Stimulated activated CD8-positive, alpha-beta memory T cell treated with anti-CD3 and anti-CD28 coated beads, Interleukin-4, amount 100 ng/mL, for 4 hours (primary cell): ENCODE results near the gene ELMOD3.
A peak's percentile ranks its signal among the peaks of the same experiment; 100 is the strongest.
"Not testable (repeated sequence)": the region's sequence is repeated elsewhere in the genome, so short reads cannot be mapped to it uniquely, and the experiment has no call there.

Experiments used
- DNase-seq, 2 donors: peaks; one replicate each; pipeline ENCODE4 v3.0.0-alpha.2; 2020; ENCODE audit warnings: low read depth in 2 of 2, low spot score in 1 of 2

The ELMOD3 gene

GRCh38 chr2:85354286-85355072 is at the start of gene ELMOD3, which contains the start of gene RETSAT:
Gene ELMOD3, plus strand, starts transcription at chr2:85354769. Its CDS starts 2,430 bp downstream, at chr2:85357199.
Gene RETSAT, minus strand, starts transcription at chr2:85354528. Its CDS starts 21 bp downstream, at chr2:85354507.
- peak; percentile 87 to 92 for DNase-seq

DNA sequence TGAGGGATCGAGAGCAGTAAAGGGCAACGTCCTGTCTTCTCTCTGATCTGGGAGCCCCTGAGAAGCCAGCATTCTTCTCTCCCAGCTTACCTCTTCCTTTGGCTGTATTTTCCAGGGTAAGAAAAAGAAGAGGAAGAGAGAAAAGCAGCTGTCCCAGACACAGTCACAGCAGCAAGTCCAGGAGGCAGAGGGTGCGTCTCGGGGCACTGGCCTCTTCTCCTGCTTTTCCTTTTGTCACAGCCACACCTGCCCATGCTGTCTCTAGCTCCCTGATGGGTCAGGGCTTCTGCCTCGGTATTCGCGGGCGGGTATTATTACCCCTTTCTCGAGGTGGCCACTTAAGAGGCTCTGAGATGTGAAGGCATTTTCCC is 47.1 kb upstream of the ELMOD3 start:
- no peak for DNase-seq

DNA sequence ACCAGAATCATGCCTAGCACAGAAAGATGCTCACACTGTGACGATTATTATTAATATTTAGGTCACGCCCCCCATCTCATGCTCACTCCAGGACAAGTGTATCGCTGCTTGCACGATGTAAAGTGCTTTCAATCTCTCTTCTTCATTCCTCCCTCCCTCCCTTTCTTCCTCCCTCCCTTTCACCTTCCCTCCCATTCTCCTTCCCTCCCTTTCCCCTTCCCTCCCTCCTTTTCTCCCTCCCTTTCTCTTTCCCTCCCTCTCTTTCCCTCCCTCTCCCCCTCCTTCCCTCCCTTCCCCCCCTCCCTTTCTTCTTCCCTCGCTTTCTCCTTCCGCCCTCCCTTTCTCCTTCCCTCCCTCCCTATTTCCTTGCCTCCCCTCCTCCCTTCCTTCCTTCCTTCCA is 46.4 kb upstream of the ELMOD3 start:
- no peak for DNase-seq

- no peak for DNase-seq
Observed at GRCh38 chr2:85308896-85309555, 45.5 kb upstream of the ELMOD3 start.

- DNase-seq = no peak
Observed at GRCh38 chr2:85309699-85310321, 44.8 kb upstream of the ELMOD3 start.

GRCh38 chr2:85310330-85310729 is 44.2 kb upstream of the ELMOD3 start:
- DNase-seq = no peak

- no peak for DNase-seq
Observed at GRCh38 chr2:85312404-85312803, 42.2 kb upstream of the ELMOD3 start.

- DNase-seq = no peak
Observed at GRCh38 chr2:85314884-85315242, 39.7 kb upstream of the ELMOD3 start.

- DNase-seq = not testable (repeated sequence)
Observed at GRCh38 chr2:85315921-85316320, 38.6 kb upstream of the ELMOD3 start.

DNA sequence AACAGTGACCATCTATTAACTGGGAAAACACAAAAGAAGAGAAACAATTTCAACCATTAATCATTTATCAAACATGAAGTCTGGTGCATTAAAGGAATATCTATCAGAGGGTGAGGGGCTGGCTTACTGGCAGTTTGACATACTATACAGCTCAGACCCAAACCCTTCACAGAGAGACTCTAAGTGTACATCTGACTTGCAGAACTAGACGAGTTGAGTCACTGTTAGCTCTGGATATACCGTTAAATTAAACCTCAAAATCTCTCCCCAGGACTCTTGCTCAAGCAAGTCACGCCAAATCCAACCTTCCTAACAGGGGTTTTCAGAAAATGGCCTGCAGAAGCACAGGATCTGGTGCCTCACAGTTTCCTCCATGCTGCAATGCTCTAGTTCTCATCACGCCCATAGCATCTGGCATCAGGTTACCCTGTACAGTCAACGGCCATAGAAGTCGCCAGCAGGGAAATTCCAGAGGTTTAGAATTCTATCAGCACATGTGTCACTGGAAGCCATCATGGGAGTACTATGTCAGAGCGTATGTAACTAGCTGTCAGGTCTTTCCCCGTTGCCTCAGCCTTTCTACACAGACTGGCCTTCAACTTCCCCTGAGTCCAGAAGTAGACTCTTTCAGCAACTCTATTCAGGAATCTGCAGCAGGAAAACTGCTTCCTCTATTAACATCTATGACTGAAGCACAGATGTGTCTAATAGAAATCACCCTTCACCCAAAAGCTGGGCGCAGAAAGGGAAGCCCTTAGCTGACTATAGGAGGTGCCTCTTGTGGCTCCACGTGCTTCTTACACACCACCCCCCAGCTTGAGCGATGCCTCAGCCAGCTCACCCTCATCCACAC is 36.1 kb upstream of the ELMOD3 start:
- DNase-seq = no peak

DNA sequence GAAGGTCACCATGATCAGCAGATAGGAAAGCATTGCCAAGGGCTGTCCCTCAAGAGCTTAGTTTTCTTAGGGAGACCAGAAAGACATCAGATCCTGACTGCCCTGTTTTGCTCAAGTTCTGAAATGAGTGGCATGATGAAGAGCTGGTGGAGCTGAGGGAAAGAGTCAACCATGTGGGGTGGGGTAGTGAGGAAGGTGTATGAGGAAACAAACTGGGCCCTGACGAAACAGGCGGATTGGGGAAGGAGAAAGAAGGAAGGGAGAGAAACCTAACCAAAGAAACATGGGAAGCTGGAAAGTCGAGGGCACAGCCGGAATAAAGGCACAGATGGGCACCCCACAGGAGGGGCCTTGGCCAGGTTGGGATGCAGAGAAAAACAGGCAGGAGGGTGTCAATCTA is 34.8 kb upstream of the ELMOD3 start:
- DNase-seq = no peak

DNA sequence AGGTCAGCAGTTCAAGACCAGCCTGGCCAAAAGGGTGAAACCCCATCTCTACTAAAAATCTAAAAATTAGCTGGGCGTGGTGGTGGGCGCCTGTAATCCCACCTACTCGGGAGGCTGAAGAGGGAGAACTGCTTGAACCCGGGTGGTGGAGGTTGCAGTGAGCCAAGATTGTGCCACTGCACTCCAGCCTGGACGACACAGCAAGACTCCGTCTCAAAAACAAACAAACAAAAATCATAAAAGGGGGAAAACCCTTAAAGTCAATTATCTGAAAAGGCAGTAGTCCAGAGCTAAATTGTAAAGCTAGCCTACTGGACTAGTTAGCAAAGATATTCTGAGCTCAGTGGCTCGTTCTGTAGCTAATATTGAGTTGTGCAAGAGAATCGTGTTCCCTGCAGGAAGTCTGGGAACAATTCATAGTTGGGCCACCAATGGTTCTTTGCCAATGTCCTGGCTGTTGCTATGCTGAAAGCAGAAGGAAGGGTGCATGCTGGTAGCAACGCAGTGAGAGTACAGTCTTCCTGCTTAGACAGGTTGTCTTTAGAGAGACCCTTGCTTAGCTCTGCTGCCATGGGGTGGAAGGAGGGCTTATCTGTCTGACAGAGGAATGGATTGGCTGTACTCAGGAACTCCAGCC is 31.1 kb upstream of the ELMOD3 start:
- DNase-seq = no peak

DNA sequence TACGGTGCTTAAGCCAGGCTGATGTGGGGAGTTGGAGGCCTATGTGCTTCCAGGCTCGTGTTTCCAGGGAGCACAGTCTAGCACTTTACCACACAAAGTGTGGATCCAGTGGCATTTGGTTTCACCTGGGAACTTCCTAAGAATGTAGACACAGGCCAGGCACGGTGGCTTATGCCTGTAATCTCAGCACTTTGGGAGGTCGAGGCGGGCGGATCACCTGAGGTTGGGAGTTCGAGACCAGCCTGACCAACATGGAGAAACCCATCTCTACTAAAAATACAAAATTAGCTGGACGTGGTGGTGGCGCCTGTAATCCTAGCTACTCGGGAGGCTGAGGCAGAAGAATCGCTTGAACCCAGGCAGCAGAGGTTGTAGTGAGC is 30.6 kb upstream of the ELMOD3 start:
- DNase-seq = not testable (repeated sequence)

- no peak for DNase-seq
Observed at GRCh38 chr2:85324639-85325465, 29.7 kb upstream of the ELMOD3 start.

GRCh38 chr2:85325466-85325811 is 29.1 kb upstream of the ELMOD3 start:
- DNase-seq = no peak

DNA sequence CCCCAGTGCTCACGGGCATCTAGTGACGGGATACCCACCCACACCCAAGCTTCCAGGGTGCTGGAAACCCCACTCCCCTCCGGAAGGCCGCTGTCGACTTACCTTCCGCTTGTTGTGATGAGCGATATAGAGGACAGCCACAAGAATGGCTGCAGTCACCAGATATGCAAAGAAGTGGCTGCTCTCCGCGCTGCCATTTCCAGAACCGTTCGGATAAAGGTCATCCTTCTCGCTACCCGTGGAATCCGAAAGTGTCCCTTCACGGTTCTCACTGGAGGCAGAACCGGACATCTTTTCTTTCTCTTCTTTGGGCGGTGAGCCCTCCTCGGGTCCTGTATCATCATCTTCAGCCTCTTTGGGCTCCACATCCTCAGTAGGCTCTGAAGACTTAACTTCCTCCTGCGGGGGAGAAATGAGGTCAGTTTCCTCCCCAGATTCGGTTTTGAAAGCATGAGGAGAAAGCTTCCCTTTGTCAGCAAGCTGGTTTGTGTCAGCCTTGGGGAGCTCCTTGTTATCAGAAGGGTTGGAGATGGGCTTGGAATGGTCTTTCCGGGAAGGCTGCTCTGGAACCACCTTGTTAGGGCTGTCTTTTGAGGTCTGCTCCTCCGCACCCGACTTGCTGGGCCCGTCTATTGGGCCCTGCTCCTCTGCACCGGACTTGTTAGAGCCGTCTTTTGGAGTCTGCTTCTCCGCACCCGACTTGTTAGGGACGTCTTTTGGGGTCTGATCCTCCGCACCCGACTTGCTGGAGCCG is 28.0 kb upstream of the ELMOD3 start:
- DNase-seq = no peak

DNA sequence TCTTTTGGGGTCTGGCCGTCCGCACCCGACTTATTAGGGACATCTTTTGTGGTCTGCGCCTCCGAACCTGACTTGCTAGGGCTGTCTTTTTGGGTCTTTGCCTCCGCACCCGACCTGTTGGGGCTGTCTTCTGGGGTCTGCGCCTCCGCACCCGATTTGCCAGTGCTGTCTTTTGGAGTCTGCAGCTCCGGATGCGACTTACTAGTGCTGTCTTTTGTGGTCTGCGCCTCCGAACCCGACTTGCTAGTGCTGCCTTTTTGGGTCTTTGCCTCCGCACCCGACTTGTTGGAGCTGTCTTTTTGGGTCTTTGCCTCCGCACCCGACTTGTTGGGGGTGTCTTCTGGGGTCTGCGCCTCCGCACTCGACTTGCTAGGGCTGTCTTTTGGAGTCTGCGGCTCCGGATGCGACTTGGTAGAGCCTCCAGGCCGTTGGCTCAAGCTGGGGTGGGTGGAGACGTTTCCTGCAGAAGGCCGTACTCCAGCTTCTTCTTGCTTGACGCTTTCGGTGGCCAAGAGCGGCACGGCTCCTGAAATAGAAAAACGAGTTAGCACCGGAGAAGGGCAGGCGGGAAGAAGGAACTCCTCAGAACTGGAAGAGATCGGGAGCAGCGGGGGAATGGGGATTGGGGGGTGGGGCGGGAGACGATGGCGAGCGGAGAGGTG is 27.3 kb upstream of the ELMOD3 start:
- no peak for DNase-seq

DNA sequence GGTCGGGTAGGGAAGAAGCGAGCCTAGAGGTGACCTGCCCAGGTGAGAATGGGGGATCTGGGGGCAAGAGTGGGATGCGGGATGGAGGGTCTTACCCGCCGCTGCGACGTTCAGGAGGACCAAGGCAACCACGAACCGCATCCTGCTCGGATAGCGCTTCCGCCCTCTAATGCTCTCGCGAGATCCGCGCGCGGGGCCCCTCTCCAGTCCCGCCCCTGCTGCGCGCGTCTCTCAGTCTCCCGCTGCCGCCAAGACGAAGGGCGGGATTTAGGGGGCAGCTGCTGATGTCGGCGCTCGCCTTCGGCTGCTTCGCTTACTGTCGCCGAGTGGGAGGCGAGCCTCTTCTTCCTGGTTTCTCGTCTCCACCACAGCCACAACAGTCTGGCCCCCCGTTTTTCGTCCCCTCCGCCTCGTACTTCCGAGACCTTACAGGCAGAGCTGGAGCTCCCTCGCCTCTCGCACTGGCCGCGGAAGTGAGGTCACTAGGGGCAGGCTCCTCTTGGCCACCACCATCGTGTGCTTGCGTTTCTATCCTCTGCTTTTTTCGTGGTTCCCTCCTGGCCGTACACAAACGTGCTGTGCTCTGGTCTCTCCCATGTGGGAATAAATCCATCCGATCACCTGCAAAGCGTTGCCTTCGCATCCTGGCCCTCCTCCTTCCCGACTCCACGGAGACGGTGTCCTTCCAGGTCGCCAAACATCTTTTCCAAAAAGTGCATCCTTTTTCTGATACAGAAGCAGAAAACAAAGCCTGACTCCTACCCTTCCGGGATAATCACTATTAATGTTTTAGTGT is 26.5 kb upstream of the ELMOD3 start, which contains the start of gene TGOLN2:
TSS of gene TGOLN2 (minus strand) at position 168 of the 796 bp plus-strand sequence. CDS start at position 141, 27 bp downstream.
- DNase-seq = peak; percentile 77 to 87
